AG09309 (cell line): ENCODE measurements around the gene KRTCAP2.

Experiments used
- DNase-seq: peaks from one replicate; pipeline ENCODE4 v3.0.0-alpha.2; 2010; ENCODE audit warnings: low read depth
- H3K4me3 ChIP-seq: 2 replicates; pipeline ENCODE4 v1.5.1; 2011; ENCODE audit warnings: mild to moderate bottlenecking, low read depth, low read length, moderate library complexity; ENCODE audit not compliant: control insufficient read depth
- TF ChIP-seq, protein P1 (sequence below): IDR thresholded peaks from 2 replicates; pipeline ENCODE4 v1.5.1; 2011; ENCODE audit warnings: mild to moderate bottlenecking, low read depth, low read length, inconsistent platforms; ENCODE audit not compliant: insufficient read depth, control insufficient read depth; ENCODE audit errors: missing control alignments

Gene KRTCAP2

DNA sequence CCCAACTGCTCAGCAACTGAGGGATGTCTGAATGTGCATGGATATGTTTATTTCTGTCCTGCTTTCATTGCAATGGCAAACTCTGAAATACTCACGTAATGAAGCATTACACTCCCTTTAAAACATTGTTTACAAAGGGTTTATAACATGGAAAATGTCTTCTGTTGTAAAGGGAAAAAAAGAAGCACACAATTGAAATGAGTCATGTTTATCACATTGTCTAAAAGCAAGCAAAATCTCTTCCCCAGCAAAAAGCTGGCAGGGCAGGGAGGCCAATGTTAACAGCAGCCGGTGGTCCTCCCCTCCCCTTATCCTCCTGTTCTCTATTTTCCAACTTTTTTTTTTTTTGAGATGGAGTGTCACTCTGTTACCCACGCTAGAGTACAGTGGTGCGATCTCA lies 49.3 kb downstream of the KRTCAP2 start:
- no peak overlapping the region for H3K4me3 ChIP-seq
- TF ChIP-seq, protein P1, sequence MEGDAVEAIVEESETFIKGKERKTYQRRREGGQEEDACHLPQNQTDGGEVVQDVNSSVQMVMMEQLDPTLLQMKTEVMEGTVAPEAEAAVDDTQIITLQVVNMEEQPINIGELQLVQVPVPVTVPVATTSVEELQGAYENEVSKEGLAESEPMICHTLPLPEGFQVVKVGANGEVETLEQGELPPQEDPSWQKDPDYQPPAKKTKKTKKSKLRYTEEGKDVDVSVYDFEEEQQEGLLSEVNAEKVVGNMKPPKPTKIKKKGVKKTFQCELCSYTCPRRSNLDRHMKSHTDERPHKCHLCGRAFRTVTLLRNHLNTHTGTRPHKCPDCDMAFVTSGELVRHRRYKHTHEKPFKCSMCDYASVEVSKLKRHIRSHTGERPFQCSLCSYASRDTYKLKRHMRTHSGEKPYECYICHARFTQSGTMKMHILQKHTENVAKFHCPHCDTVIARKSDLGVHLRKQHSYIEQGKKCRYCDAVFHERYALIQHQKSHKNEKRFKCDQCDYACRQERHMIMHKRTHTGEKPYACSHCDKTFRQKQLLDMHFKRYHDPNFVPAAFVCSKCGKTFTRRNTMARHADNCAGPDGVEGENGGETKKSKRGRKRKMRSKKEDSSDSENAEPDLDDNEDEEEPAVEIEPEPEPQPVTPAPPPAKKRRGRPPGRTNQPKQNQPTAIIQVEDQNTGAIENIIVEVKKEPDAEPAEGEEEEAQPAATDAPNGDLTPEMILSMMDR = no peak
- DNase-seq = no peak

DNA sequence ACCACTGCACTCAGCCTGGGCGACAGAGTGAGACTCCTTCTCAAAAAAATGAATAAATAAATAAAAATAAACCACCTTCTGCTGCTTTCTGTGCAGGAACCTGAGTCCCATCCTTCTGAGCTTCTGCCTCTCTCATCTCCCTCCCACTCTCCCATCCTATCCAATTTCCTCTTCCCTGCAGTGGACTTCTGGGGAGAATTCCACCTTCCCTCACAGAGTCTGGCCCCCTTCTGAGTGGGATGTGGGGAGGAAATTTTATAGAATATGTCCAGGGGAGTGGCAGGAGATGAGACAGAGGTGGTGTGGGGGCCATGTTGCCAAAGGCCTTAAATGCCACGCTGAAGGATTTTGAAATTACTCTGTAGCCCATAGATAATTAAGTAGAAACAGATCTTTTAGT lies 50.8 kb downstream of the KRTCAP2 start:
- no peak overlapping the region for H3K4me3 ChIP-seq
- TF ChIP-seq, protein P1 = no peak
- DNase-seq = no peak

DNA sequence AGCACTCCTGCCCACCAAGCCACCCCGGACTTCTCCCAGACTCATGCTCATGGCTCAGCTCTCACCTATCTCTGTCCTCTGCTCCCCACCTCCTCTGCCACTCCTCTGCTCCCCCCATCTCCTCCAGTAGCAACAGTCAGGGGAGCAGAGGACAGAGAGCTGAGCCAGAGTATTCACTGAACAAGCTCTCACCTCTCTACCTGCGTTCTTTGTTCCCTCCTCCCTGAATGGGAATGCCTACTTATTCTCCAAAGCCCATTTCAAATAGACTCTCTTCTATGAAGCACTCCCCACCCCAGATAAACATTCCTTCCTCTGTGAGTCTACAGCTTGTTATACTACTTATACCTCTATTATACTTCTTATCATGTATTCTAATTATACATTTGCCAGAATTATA lies 51.9 kb downstream of the KRTCAP2 start:
- TF ChIP-seq, protein P1 = no peak
- DNase-seq = no peak
- no peak overlapping the region for H3K4me3 ChIP-seq

DNA sequence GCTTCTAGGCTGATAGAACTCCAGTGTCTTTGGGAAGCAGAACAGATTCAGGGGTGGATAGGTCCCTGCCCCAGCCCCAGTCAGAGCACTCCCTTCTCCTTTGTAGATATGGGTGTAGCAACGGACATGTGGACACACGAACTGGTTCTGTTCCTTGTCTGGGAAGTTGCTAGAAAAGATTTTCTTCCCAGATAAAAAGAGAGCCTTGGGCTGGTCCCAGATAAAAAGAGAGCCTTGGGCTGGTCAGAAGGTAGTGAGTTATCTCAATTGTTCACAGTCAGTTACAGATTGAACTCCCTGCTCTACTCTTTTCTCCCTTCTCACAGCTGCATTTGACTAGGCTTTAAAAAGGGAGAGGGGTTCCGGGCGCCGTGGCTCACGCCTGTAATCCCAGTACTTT lies 52.9 kb downstream of the KRTCAP2 start:
- DNase-seq = no peak
- TF ChIP-seq, protein P1 = no peak
- H3K4me3 ChIP-seq = no peak overlapping the region
